SH-SY5Y (cell line): ENCODE data around the gene TMEM126A.

Experiments
- GATA2 ChIP-seq: IDR thresholded peaks from 2 replicates; pipeline ENCODE4 v1.6.1; 2011; ENCODE audit warnings: mild to moderate bottlenecking, low read depth, low read length
- GATA3 ChIP-seq: IDR thresholded peaks from 2 replicates; pipeline ENCODE4 v1.6.1; 2011; ENCODE audit warnings: low read depth, mild to moderate bottlenecking, low read length, moderate library complexity

DNA sequence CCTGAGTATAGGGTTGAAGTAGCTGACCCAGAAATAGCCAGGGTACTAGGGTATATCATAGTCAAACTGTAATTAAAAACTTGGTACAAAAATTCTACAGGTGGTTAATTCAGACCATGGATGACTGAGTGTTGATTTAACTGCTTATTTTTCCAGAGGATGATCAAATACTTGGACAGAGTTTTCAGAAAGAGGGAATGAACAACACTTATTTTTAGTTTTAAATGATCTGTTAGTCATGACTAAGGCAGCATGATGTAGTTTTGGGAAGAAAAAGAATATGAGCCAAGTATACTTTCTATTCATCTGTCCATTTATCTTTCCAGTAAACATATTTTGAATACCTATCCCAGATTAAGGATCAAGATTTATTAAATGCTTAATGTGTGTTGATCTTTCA, 58.0 kb downstream of the TMEM126A start:
- TF ChIP-seq GATA2 = no peak
- no peak for TF ChIP-seq GATA3
